H1 (cell line): ENCODE data around the gene PCSK4. TPM values are rescaled to one million over a fixed set of nuclear protein-coding genes. Genes with fewer than 3 reads are reported as not detected.

ENCODE experiments used
- CTCF ChIA-PET: fragments of 300-600 bp; sonication (Branson Sonifier 250); formaldehyde crosslinking; loops from one replicate; lab custom pipeline; 2021; ENCODE audit not compliant: partially characterized antibody; lab: Charles Lee
- POLR2A ChIA-PET: fragments of 300-600 bp; sonication (Branson Sonifier 250); formaldehyde crosslinking; loops from one replicate; lab custom pipeline; 2021; ENCODE audit warnings: inconsistent platforms; ENCODE audit not compliant: partially characterized antibody; lab: Charles Lee
- DNase-seq, 2 experiments: peaks; one replicate each; pipeline versions ENCODE4 v3.0.0 to v3.0.0-alpha.2; 2010 to 2022; ENCODE audit warnings: low spot score in 2 of 2, low read depth in 1 of 2, mixed read lengths in 1 of 2
- FAIRE-seq: peaks from 2 replicates; lab custom pipeline; 2011; peaks lifted over from hg19 to GRCh38; lab: Jason Lieb, UNC
- H2AFZ ChIP-seq: 2 replicates; pipeline ENCODE4 v1.8.1; 2012; ENCODE audit warnings: low read length, inconsistent platforms
- H2AK5ac ChIP-seq: 2 replicates; pipeline ENCODE4 v1.6.1; 2013; ENCODE audit warnings: low read depth, low read length
- H2BK120ac ChIP-seq: replicated peaks from 2 replicates; pipeline ENCODE3; 2013; ENCODE audit warnings: low read depth, low read length, inconsistent platforms
- H2BK12ac ChIP-seq: 2 replicates; pipeline ENCODE4 v1.6.1; 2013; ENCODE audit warnings: low read depth, low read length
- H2BK15ac ChIP-seq: 2 replicates; pipeline ENCODE4 v1.6.1; 2013; ENCODE audit warnings: low read length
- H2BK20ac ChIP-seq: 2 replicates; pipeline ENCODE4 v1.6.1; 2013; ENCODE audit warnings: low read length
- H2BK5ac ChIP-seq: 2 replicates; pipeline ENCODE4 v1.6.1; 2013; ENCODE audit warnings: low read depth, low read length
- H3K14ac ChIP-seq: 2 replicates; pipeline ENCODE4 v1.6.1; 2013; ENCODE audit warnings: inconsistent platforms; ENCODE audit not compliant: insufficient read length
- H3K18ac ChIP-seq: 2 replicates; pipeline ENCODE4 v1.6.1; 2013; ENCODE audit warnings: low read length; ENCODE audit errors: extremely low read depth
- H3K23ac ChIP-seq: 2 replicates; pipeline ENCODE4 v1.6.1; 2013; ENCODE audit warnings: inconsistent platforms; ENCODE audit not compliant: insufficient read length
- H3K23me2 ChIP-seq: 2 replicates; pipeline ENCODE4 v1.6.1; 2013; ENCODE audit warnings: low read depth, low read length
- H3K27ac ChIP-seq: 2 replicates; pipeline ENCODE4 v1.6.1; 2011; ENCODE audit warnings: low read depth, low read length, inconsistent platforms
- H3K27me3 ChIP-seq, 4 experiments: replicated peaks in 1 of 4; 1 replicate in 1 of 4; 2 replicates in 3 of 4; pipeline versions ENCODE4 v1.6.1 to v1.8.1; 2011 to 2013; ENCODE audit warnings: low read length in 3 of 4, mild to moderate bottlenecking in 3 of 4, inconsistent platforms in 2 of 4, mixed read lengths in 2 of 4, moderate library complexity in 1 of 4; ENCODE audit not compliant: control insufficient read depth in 3 of 4, insufficient read depth in 3 of 4; ENCODE audit errors: extremely low read depth in 1 of 4
- H3K36me3 ChIP-seq, 4 experiments: 2 replicates each; pipeline versions ENCODE4 v1.6.1 to v1.8.1; 2011 to 2013; ENCODE audit warnings: mild to moderate bottlenecking in 4 of 4, low read length in 3 of 4, moderate library complexity in 2 of 4, control low read depth in 1 of 4, inconsistent platforms in 1 of 4; ENCODE audit not compliant: insufficient read depth in 4 of 4, control insufficient read depth in 2 of 4
- H3K4ac ChIP-seq: replicated peaks from 2 replicates; pipeline ENCODE3; 2013; ENCODE audit warnings: low read length, low read depth, mixed read lengths, inconsistent platforms; ENCODE audit not compliant: insufficient read length
- H3K4me1 ChIP-seq, 4 experiments: replicated peaks in 1 of 4; 1 replicate in 1 of 4; 2 replicates in 3 of 4; pipeline versions ENCODE4 v1.6.1 to v1.8.1; 2011 to 2013; ENCODE audit warnings: low read length in 3 of 4, inconsistent platforms in 2 of 4, mixed read lengths in 1 of 4; ENCODE audit not compliant: insufficient read depth in 4 of 4, control insufficient read depth in 3 of 4
- H3K4me2 ChIP-seq, 2 experiments: 2 replicates each; pipeline versions ENCODE4 v1.6.1 to v1.8.1; 2011 to 2013; ENCODE audit warnings: low read depth in 2 of 2, low read length in 2 of 2, control low read depth in 1 of 2, inconsistent platforms in 1 of 2, mild to moderate bottlenecking in 1 of 2; ENCODE audit not compliant: insufficient read depth in 1 of 2
- H3K4me3 ChIP-seq, 4 experiments: fragments of 200-600, 300-600 bp in 1 of 4; sonication (generic), shearing (Covaris generic), sonication (Bioruptor Twin) in 1 of 4; 2 replicates each; pipeline versions ENCODE4 v1.5.1 to v1.8.1; 2011 to 2016; ENCODE audit warnings: low read length in 4 of 4, low read depth in 3 of 4, control low read depth in 2 of 4, inconsistent platforms in 2 of 4, mild to moderate bottlenecking in 2 of 4, mixed read lengths in 1 of 4, moderate library complexity in 1 of 4; ENCODE audit not compliant: insufficient read depth in 2 of 4; ENCODE audit errors: extremely low read depth in 1 of 4
- H3K56ac ChIP-seq: replicated peaks from 2 replicates; pipeline ENCODE3; 2013; ENCODE audit warnings: low read depth, mild to moderate bottlenecking, mixed read lengths, low read length, inconsistent platforms; ENCODE audit not compliant: insufficient read length
- H3K79me1 ChIP-seq: 2 replicates; pipeline ENCODE4 v1.6.1; 2013; ENCODE audit warnings: low read depth, low read length, control low read depth
- H3K79me2 ChIP-seq, 2 experiments: 2 replicates each; pipeline versions ENCODE4 v1.6.1 to v1.8.1; 2012 to 2013; ENCODE audit warnings: low read length in 2 of 2, mild to moderate bottlenecking in 2 of 2, inconsistent platforms in 1 of 2; ENCODE audit not compliant: insufficient read depth in 2 of 2, control insufficient read depth in 1 of 2
- H3K9ac ChIP-seq, 4 experiments: replicated peaks in 1 of 4; 1 replicate in 1 of 4; 2 replicates in 3 of 4; pipeline versions ENCODE4 v1.6.1 to v1.8.1; 2011 to 2013; ENCODE audit warnings: low read depth in 3 of 4, low read length in 3 of 4, control low read depth in 2 of 4, mild to moderate bottlenecking in 2 of 4, moderate library complexity in 2 of 4, inconsistent platforms in 1 of 4; ENCODE audit errors: extremely low read depth in 1 of 4
- H3K9me3 ChIP-seq, 2 experiments: 2 replicates each; pipeline versions ENCODE4 v1.6.1 to v1.8.1; 2012 to 2013; ENCODE audit warnings: mild to moderate bottlenecking in 2 of 2, moderate library complexity in 2 of 2, control low read depth in 1 of 2, inconsistent platforms in 1 of 2, low read depth in 1 of 2, low read length in 1 of 2, mixed read lengths in 1 of 2; ENCODE audit not compliant: insufficient read depth in 2 of 2
- H4K20me1 ChIP-seq, 2 experiments: replicated peaks in 1 of 2; 2 replicates each; pipeline versions ENCODE3 to v1.8.1; 2011 to 2013; ENCODE audit warnings: inconsistent platforms in 2 of 2, low read length in 2 of 2, mild to moderate bottlenecking in 1 of 2; ENCODE audit not compliant: insufficient read depth in 2 of 2, control insufficient read depth in 1 of 2
- H4K5ac ChIP-seq: 2 replicates; pipeline ENCODE4 v1.6.1; 2013; ENCODE audit warnings: low read length, low read depth, mixed read lengths, inconsistent platforms; ENCODE audit not compliant: insufficient read length
- H4K8ac ChIP-seq: 2 replicates; pipeline ENCODE4 v1.8.0; 2013; ENCODE audit warnings: mild to moderate bottlenecking, moderate library complexity, low read length, inconsistent platforms; ENCODE audit not compliant: insufficient read depth; ENCODE audit errors: extremely low read depth
- H4K91ac ChIP-seq: replicated peaks from 2 replicates; pipeline ENCODE3; 2013; ENCODE audit warnings: low read length, mixed read lengths, inconsistent platforms; ENCODE audit not compliant: insufficient read length
- ASH2L ChIP-seq: fragments of 200-600, 300-600 bp; sonication (generic); IDR thresholded peaks from one replicate; pipeline ENCODE4 v1.7.1; 2017; ENCODE audit warnings: low read length
- BRCA1 ChIP-seq: IDR thresholded peaks from 2 replicates; pipeline ENCODE4 v1.6.1; 2012; ENCODE audit warnings: low read depth, low read length, improper control_type of control experiment
- CBX8 ChIP-seq: fragments of 300-800, 300-1000 bp; sonication (generic); IDR thresholded peaks from 2 replicates; pipeline ENCODE4 v1.7.1; 2016; ENCODE audit warnings: low read depth, low read length, borderline replicate concordance
- E2F6 ChIP-seq: IDR thresholded peaks from 2 replicates; pipeline ENCODE4 v1.6.1; 2012; ENCODE audit warnings: inconsistent platforms
- GABPA ChIP-seq: IDR thresholded peaks from 2 replicates; pipeline ENCODE4 v1.6.1; 2011; ENCODE audit warnings: mild to moderate bottlenecking, low read length, moderate library complexity, borderline replicate concordance; ENCODE audit not compliant: insufficient read depth
- USF2 ChIP-seq: IDR thresholded peaks from 2 replicates; pipeline ENCODE4 v1.6.1; 2011; ENCODE audit warnings: low read length, improper control_type of control experiment
- WGBS, 2 experiments: shearing (Covaris generic) in 1 of 2; methylation state at CpG; one replicate each; pipeline versions ENCODE4 v1.1.6 to v1.1.7; 2013 to 2015; ENCODE audit warnings: low lambda C conversion rate in 2 of 2, mixed read lengths in 2 of 2, inconsistent platforms in 1 of 2, low coverage in 1 of 2, missing lambda C conversion rate in 1 of 2; ENCODE audit not compliant: insufficient replicate concordance in 2 of 2, insufficient coverage in 1 of 2, insufficient read length in 1 of 2; ENCODE audit errors: extremely low coverage in 1 of 2, missing lambda C conversion rate in 1 of 2; 5-methylcytosine and 5-hydroxymethylcytosine counted together
- polyA plus RNA-seq, 7 experiments: library from polyadenylated mRNA; depleted of rRNA in 3 of 7; stranded (reverse) in 5 of 7; unstranded in 2 of 7; fragments of >200 nt in 5 of 7; fragments of 200-250 nt in 2 of 7; gene quantifications; 1 replicate in 5 of 7; 2 replicates in 1 of 7; 4 replicates in 1 of 7; pipeline versions ENCODE4 v1.2.1 to v1.2.3, GENCODE V29; 2011 to 2013; ENCODE audit warnings: missing spikeins in 2 of 7, mixed read lengths in 2 of 7
- total RNA-seq: library from RNA; stranded (reverse); fragmentation: NEBNext Ultra II Directional; extraction: Animal tissue kit (Norgen Biotek cat#: 25700); gene quantifications from 2 replicates; pipeline ENCODE4 v1.2.1, GENCODE V29; 2021

Gene PCSK4
- total and polyA plus RNA-seq, 2 of the 8 experiments (the other 6 are each of a cell fraction or from before 2014, with no cell fraction given): 9.8 to 10.7 TPM

- no peak overlapping the region for H4K5ac ChIP-seq
- no peak overlapping the region for H2BK12ac ChIP-seq
- no peak overlapping the region for H4K8ac ChIP-seq
- no peak overlapping the region for H4K91ac ChIP-seq
- H3K14ac ChIP-seq: no peak overlapping the region
- DNase-seq (no peak), FAIRE-seq (no peak)
- H3K79me2 ChIP-seq: peaks cover 0 to 1% of the 10 kb centered on the region in 2 experiments; a peak in 1 of 4 replicates
- H3K56ac ChIP-seq: no peak overlapping the region
- H3K23me2 ChIP-seq: no peaks in the 10 kb centered on the region
- WGBS, 2 experiments: 91% methylated on average over 37 of the region's 47 CpGs; no CpG with 5 or more reads in 1 of the 2 experiments
- H4K20me1 ChIP-seq: peaks cover 13 to 21% of the 10 kb centered on the region in 2 experiments
- H2AK5ac ChIP-seq: no peak overlapping the region
- POLR2A ChIA-PET: interaction anchor here (1.4 to 2.7 kb wide), 4 partner anchors 9 to 22 kb away, joined by 5 to 12 read pairs (median 6); no protein-coding TSS in a partner anchor
- TF ChIP-seq E2F6: no peak
- no peak for TF ChIP-seq CBX8
- TF ChIP-seq BRCA1: no peak
- no peak for TF ChIP-seq GABPA
- TF ChIP-seq USF2: no peak
- TF ChIP-seq ASH2L: no peak
- H3K9me3 ChIP-seq: no peaks in the 10 kb centered on the region
- H3K23ac ChIP-seq: no peak overlapping the region
- no peak overlapping the region for H3K4ac ChIP-seq
- peaks cover 25 to 53% (median 45%) of the 10 kb centered on the region in 4 experiments for H3K36me3 ChIP-seq
- no peak overlapping the region for H2AFZ ChIP-seq
- H2BK120ac ChIP-seq: no peak overlapping the region
- H3K9ac ChIP-seq: no peak overlapping the region
- 0 out of 2 replicates have a peak, but pooled peaks cover 2% of the 10 kb centered on the region for H3K79me1 ChIP-seq
- H3K27ac ChIP-seq: no peak overlapping the region; the same call in 1 of the 2 replicates
- no peaks in the 10 kb centered on the region for H3K4me1 ChIP-seq
- no peak overlapping the region for H2BK20ac ChIP-seq
- H3K4me3 ChIP-seq: no peak overlapping the region
- no peak overlapping the region for H2BK15ac ChIP-seq
- H3K4me2 ChIP-seq: no peak overlapping the region
- CTCF ChIA-PET: interaction anchor here (2.9 kb wide), 1 partner anchor 12 kb away, joined by 6 read pairs; no protein-coding TSS in a partner anchor
- H3K27me3 ChIP-seq: no peaks in the 10 kb centered on the region
- H3K18ac ChIP-seq: no peak overlapping the region
- no peak overlapping the region for H2BK5ac ChIP-seq
These were observed 56.8 kb downstream of the PCSK4 start for GRCh38 chr19:1433119-1434039.
